H1 (cell line): ENCODE measurements around the gene PPP1R7. TPM values are rescaled to one million over a fixed set of nuclear protein-coding genes. Genes with fewer than 3 reads are reported as not detected.

ENCODE experiments used
- CTCF ChIA-PET: fragments of 300-600 bp; sonication (Branson Sonifier 250); formaldehyde crosslinking; loops from one replicate; lab custom pipeline; 2021; ENCODE audit not compliant: partially characterized antibody; lab: Charles Lee
- POLR2A ChIA-PET: fragments of 300-600 bp; sonication (Branson Sonifier 250); formaldehyde crosslinking; loops from one replicate; lab custom pipeline; 2021; ENCODE audit warnings: inconsistent platforms; ENCODE audit not compliant: partially characterized antibody; lab: Charles Lee
- DNase-seq, 2 experiments: peaks; one replicate each; pipeline versions ENCODE4 v3.0.0 to v3.0.0-alpha.2; 2010 to 2022; ENCODE audit warnings: low spot score in 2 of 2, low read depth in 1 of 2, mixed read lengths in 1 of 2
- FAIRE-seq: peaks from 2 replicates; lab custom pipeline; 2011; peaks lifted over from hg19 to GRCh38; lab: Jason Lieb, UNC
- H2AFZ ChIP-seq: 2 replicates; pipeline ENCODE4 v1.8.1; 2012; ENCODE audit warnings: low read length, inconsistent platforms
- H2AK5ac ChIP-seq: 2 replicates; pipeline ENCODE4 v1.6.1; 2013; ENCODE audit warnings: low read depth, low read length
- H2BK120ac ChIP-seq: replicated peaks from 2 replicates; pipeline ENCODE3; 2013; ENCODE audit warnings: low read depth, low read length, inconsistent platforms
- H2BK12ac ChIP-seq: 2 replicates; pipeline ENCODE4 v1.6.1; 2013; ENCODE audit warnings: low read depth, low read length
- H2BK15ac ChIP-seq: 2 replicates; pipeline ENCODE4 v1.6.1; 2013; ENCODE audit warnings: low read length
- H2BK20ac ChIP-seq: 2 replicates; pipeline ENCODE4 v1.6.1; 2013; ENCODE audit warnings: low read length
- H2BK5ac ChIP-seq: 2 replicates; pipeline ENCODE4 v1.6.1; 2013; ENCODE audit warnings: low read depth, low read length
- H3K14ac ChIP-seq: 2 replicates; pipeline ENCODE4 v1.6.1; 2013; ENCODE audit warnings: inconsistent platforms; ENCODE audit not compliant: insufficient read length
- H3K18ac ChIP-seq: 2 replicates; pipeline ENCODE4 v1.6.1; 2013; ENCODE audit warnings: low read length; ENCODE audit errors: extremely low read depth
- H3K23ac ChIP-seq: 2 replicates; pipeline ENCODE4 v1.6.1; 2013; ENCODE audit warnings: inconsistent platforms; ENCODE audit not compliant: insufficient read length
- H3K23me2 ChIP-seq: 2 replicates; pipeline ENCODE4 v1.6.1; 2013; ENCODE audit warnings: low read depth, low read length
- H3K27ac ChIP-seq: 2 replicates; pipeline ENCODE4 v1.6.1; 2011; ENCODE audit warnings: low read depth, low read length, inconsistent platforms
- H3K27me3 ChIP-seq, 4 experiments: replicated peaks in 1 of 4; 1 replicate in 1 of 4; 2 replicates in 3 of 4; pipeline versions ENCODE4 v1.6.1 to v1.8.1; 2011 to 2013; ENCODE audit warnings: low read length in 3 of 4, mild to moderate bottlenecking in 3 of 4, inconsistent platforms in 2 of 4, mixed read lengths in 2 of 4, moderate library complexity in 1 of 4; ENCODE audit not compliant: control insufficient read depth in 3 of 4, insufficient read depth in 3 of 4; ENCODE audit errors: extremely low read depth in 1 of 4
- H3K36me3 ChIP-seq, 4 experiments: 2 replicates each; pipeline versions ENCODE4 v1.6.1 to v1.8.1; 2011 to 2013; ENCODE audit warnings: mild to moderate bottlenecking in 4 of 4, low read length in 3 of 4, moderate library complexity in 2 of 4, control low read depth in 1 of 4, inconsistent platforms in 1 of 4; ENCODE audit not compliant: insufficient read depth in 4 of 4, control insufficient read depth in 2 of 4
- H3K4ac ChIP-seq: replicated peaks from 2 replicates; pipeline ENCODE3; 2013; ENCODE audit warnings: low read length, low read depth, mixed read lengths, inconsistent platforms; ENCODE audit not compliant: insufficient read length
- H3K4me1 ChIP-seq, 4 experiments: replicated peaks in 1 of 4; 1 replicate in 1 of 4; 2 replicates in 3 of 4; pipeline versions ENCODE4 v1.6.1 to v1.8.1; 2011 to 2013; ENCODE audit warnings: low read length in 3 of 4, inconsistent platforms in 2 of 4, mixed read lengths in 1 of 4; ENCODE audit not compliant: insufficient read depth in 4 of 4, control insufficient read depth in 3 of 4
- H3K4me2 ChIP-seq, 2 experiments: 2 replicates each; pipeline versions ENCODE4 v1.6.1 to v1.8.1; 2011 to 2013; ENCODE audit warnings: low read depth in 2 of 2, low read length in 2 of 2, control low read depth in 1 of 2, inconsistent platforms in 1 of 2, mild to moderate bottlenecking in 1 of 2; ENCODE audit not compliant: insufficient read depth in 1 of 2
- H3K4me3 ChIP-seq, 4 experiments: fragments of 200-600, 300-600 bp in 1 of 4; sonication (generic), shearing (Covaris generic), sonication (Bioruptor Twin) in 1 of 4; 2 replicates each; pipeline versions ENCODE4 v1.5.1 to v1.8.1; 2011 to 2016; ENCODE audit warnings: low read length in 4 of 4, low read depth in 3 of 4, control low read depth in 2 of 4, inconsistent platforms in 2 of 4, mild to moderate bottlenecking in 2 of 4, mixed read lengths in 1 of 4, moderate library complexity in 1 of 4; ENCODE audit not compliant: insufficient read depth in 2 of 4; ENCODE audit errors: extremely low read depth in 1 of 4
- H3K56ac ChIP-seq: replicated peaks from 2 replicates; pipeline ENCODE3; 2013; ENCODE audit warnings: low read depth, mild to moderate bottlenecking, mixed read lengths, low read length, inconsistent platforms; ENCODE audit not compliant: insufficient read length
- H3K79me1 ChIP-seq: 2 replicates; pipeline ENCODE4 v1.6.1; 2013; ENCODE audit warnings: low read depth, low read length, control low read depth
- H3K79me2 ChIP-seq, 2 experiments: 2 replicates each; pipeline versions ENCODE4 v1.6.1 to v1.8.1; 2012 to 2013; ENCODE audit warnings: low read length in 2 of 2, mild to moderate bottlenecking in 2 of 2, inconsistent platforms in 1 of 2; ENCODE audit not compliant: insufficient read depth in 2 of 2, control insufficient read depth in 1 of 2
- H3K9ac ChIP-seq, 4 experiments: replicated peaks in 1 of 4; 1 replicate in 1 of 4; 2 replicates in 3 of 4; pipeline versions ENCODE4 v1.6.1 to v1.8.1; 2011 to 2013; ENCODE audit warnings: low read depth in 3 of 4, low read length in 3 of 4, control low read depth in 2 of 4, mild to moderate bottlenecking in 2 of 4, moderate library complexity in 2 of 4, inconsistent platforms in 1 of 4; ENCODE audit errors: extremely low read depth in 1 of 4
- H3K9me3 ChIP-seq, 2 experiments: 2 replicates each; pipeline versions ENCODE4 v1.6.1 to v1.8.1; 2012 to 2013; ENCODE audit warnings: mild to moderate bottlenecking in 2 of 2, moderate library complexity in 2 of 2, control low read depth in 1 of 2, inconsistent platforms in 1 of 2, low read depth in 1 of 2, low read length in 1 of 2, mixed read lengths in 1 of 2; ENCODE audit not compliant: insufficient read depth in 2 of 2
- H4K20me1 ChIP-seq, 2 experiments: replicated peaks in 1 of 2; 2 replicates each; pipeline versions ENCODE3 to v1.8.1; 2011 to 2013; ENCODE audit warnings: inconsistent platforms in 2 of 2, low read length in 2 of 2, mild to moderate bottlenecking in 1 of 2; ENCODE audit not compliant: insufficient read depth in 2 of 2, control insufficient read depth in 1 of 2
- H4K5ac ChIP-seq: 2 replicates; pipeline ENCODE4 v1.6.1; 2013; ENCODE audit warnings: low read length, low read depth, mixed read lengths, inconsistent platforms; ENCODE audit not compliant: insufficient read length
- H4K8ac ChIP-seq: 2 replicates; pipeline ENCODE4 v1.8.0; 2013; ENCODE audit warnings: mild to moderate bottlenecking, moderate library complexity, low read length, inconsistent platforms; ENCODE audit not compliant: insufficient read depth; ENCODE audit errors: extremely low read depth
- H4K91ac ChIP-seq: replicated peaks from 2 replicates; pipeline ENCODE3; 2013; ENCODE audit warnings: low read length, mixed read lengths, inconsistent platforms; ENCODE audit not compliant: insufficient read length
- HDAC6 ChIP-seq: IDR thresholded peaks from one replicate; pipeline ENCODE4 v1.7.1; 2012; ENCODE audit warnings: low read depth, mild to moderate bottlenecking, inconsistent platforms, low read length, moderate library complexity
- KDM1A ChIP-seq: fragments of 200-600, 300-600 bp; sonication (generic); IDR thresholded peaks from 2 replicates; pipeline ENCODE4 v1.7.1; 2016; ENCODE audit warnings: mild to moderate bottlenecking, low read length, borderline replicate concordance
- POU5F1 ChIP-seq: IDR thresholded peaks from 2 replicates; pipeline ENCODE4 v1.6.1; 2011; ENCODE audit warnings: low read depth, mild to moderate bottlenecking, low read length, moderate library complexity
- RAD21 ChIP-seq, 2 experiments: IDR thresholded peaks in 1 of 2; conservative IDR thresholded peaks in 1 of 2; 2 replicates each; pipeline ENCODE4 v1.6.1; 2011; ENCODE audit warnings: low read depth in 2 of 2, low read length in 2 of 2, improper control_type of control experiment in 1 of 2, inconsistent platforms in 1 of 2, mild to moderate bottlenecking in 1 of 2, moderate library complexity in 1 of 2
- SIX5 ChIP-seq: IDR thresholded peaks from 2 replicates; pipeline ENCODE4 v1.6.1; 2011; ENCODE audit warnings: mild to moderate bottlenecking, low read depth, low read length
- SRF ChIP-seq: IDR thresholded peaks from 2 replicates; pipeline ENCODE4 v1.6.1; 2011; ENCODE audit warnings: mild to moderate bottlenecking, low read depth, low read length, moderate library complexity
- WGBS, 2 experiments: shearing (Covaris generic) in 1 of 2; methylation state at CpG; one replicate each; pipeline versions ENCODE4 v1.1.6 to v1.1.7; 2013 to 2015; ENCODE audit warnings: low lambda C conversion rate in 2 of 2, mixed read lengths in 2 of 2, inconsistent platforms in 1 of 2, low coverage in 1 of 2, missing lambda C conversion rate in 1 of 2; ENCODE audit not compliant: insufficient replicate concordance in 2 of 2, insufficient coverage in 1 of 2, insufficient read length in 1 of 2; ENCODE audit errors: extremely low coverage in 1 of 2, missing lambda C conversion rate in 1 of 2; 5-methylcytosine and 5-hydroxymethylcytosine counted together
- polyA plus RNA-seq, 7 experiments: library from polyadenylated mRNA; depleted of rRNA in 3 of 7; stranded (reverse) in 5 of 7; unstranded in 2 of 7; fragments of >200 nt in 5 of 7; fragments of 200-250 nt in 2 of 7; gene quantifications; 1 replicate in 5 of 7; 2 replicates in 1 of 7; 4 replicates in 1 of 7; pipeline versions ENCODE4 v1.2.1 to v1.2.3, GENCODE V29; 2011 to 2013; ENCODE audit warnings: missing spikeins in 2 of 7, mixed read lengths in 2 of 7
- total RNA-seq: library from RNA; stranded (reverse); fragmentation: NEBNext Ultra II Directional; extraction: Animal tissue kit (Norgen Biotek cat#: 25700); gene quantifications from 2 replicates; pipeline ENCODE4 v1.2.1, GENCODE V29; 2021

The PPP1R7 gene
- total and polyA plus RNA-seq, 2 of the 8 experiments (the other 6 are each of a cell fraction or from before 2014, with no cell fraction given) = 22.2 to 64.0 TPM

- H3K9ac ChIP-seq = no peak overlapping the region
- no peak overlapping the region for H4K91ac ChIP-seq
- no peak overlapping the region for H4K5ac ChIP-seq
- H2AK5ac ChIP-seq = no peak overlapping the region
- TF ChIP-seq SIX5 (no peak), POU5F1 (no peak), RAD21 (IDR thresholded peaks at IDR 0.05 in 1 of 2, conservative IDR thresholded peaks at IDR 0.05 in 1 of 2; ENCODE audit: low read depth in 2 of 2, low read length in 2 of 2) (no peak), KDM1A (no peak), SRF (no peak), HDAC6 (no peak)
- no peak overlapping the region for H3K56ac ChIP-seq
- H3K79me2 ChIP-seq = no peaks in the 10 kb centered on the region; a peak in 2 of 4 replicates
- no peak overlapping the region for H3K14ac ChIP-seq
- POLR2A ChIA-PET = interaction anchor here (1.0 to 1.5 kb wide), 5 partner anchors 8 to 83 kb away, joined by 3 to 4 read pairs (median 3); no protein-coding TSS in a partner anchor
- no peak overlapping the region for H3K18ac ChIP-seq
- H3K4me2 ChIP-seq = no peak overlapping the region
- H4K8ac ChIP-seq = no peak overlapping the region
- WGBS, 2 experiments = 93% methylated on average over 8 of the region's 8 CpGs; no CpG with 5 or more reads in 1 of the 2 experiments
- CTCF ChIA-PET = interaction anchor here (0.8 kb wide), 1 partner anchor 9 kb away, joined by 4 read pairs; no protein-coding TSS in a partner anchor
- H3K79me1 ChIP-seq = no peaks in the 10 kb centered on the region; the same call in 1 of the 2 replicates
- H3K4me3 ChIP-seq = no peak overlapping the region
- FAIRE-seq (no peak), DNase-seq (no peak)
- H4K20me1 ChIP-seq = peaks cover 15 to 25% of the 10 kb centered on the region in 2 experiments
- no peaks in the 10 kb centered on the region for H3K27me3 ChIP-seq
- H2BK12ac ChIP-seq = no peak overlapping the region
- H3K36me3 ChIP-seq = peaks cover 7 to 17% (median 17%) of the 10 kb centered on the region in 4 experiments; a peak in 7 of 8 replicates
- no peaks in the 10 kb centered on the region for H3K9me3 ChIP-seq
- no peak overlapping the region for H3K27ac ChIP-seq
- no peak overlapping the region for H3K4ac ChIP-seq
- no peak overlapping the region for H3K23ac ChIP-seq
- no peak overlapping the region for H2AFZ ChIP-seq
- no peak overlapping the region for H2BK5ac ChIP-seq
- H2BK120ac ChIP-seq = no peak overlapping the region
- no peaks in the 10 kb centered on the region; a peak in 1 of 7 replicates for H3K4me1 ChIP-seq
- no peak overlapping the region for H2BK15ac ChIP-seq
- no peaks in the 10 kb centered on the region for H3K23me2 ChIP-seq
- H2BK20ac ChIP-seq = no peak overlapping the region
Measured at GRCh38 chr2:241224851-241225438, 74.7 kb downstream of the PPP1R7 start.
